A549 treated with Hydrocortisone at 1 μM for 4 hours (cell line): ENCODE results near the gene UGT2B17. TPM values are rescaled to one million over a fixed set of nuclear protein-coding genes. Genes with fewer than 3 reads are reported as not detected.

ENCODE experiments used
- total RNA-seq: library from RNA; stranded (reverse); fragments of 200-300 nt; extraction: Qiagen RNA extraction; gene quantifications from 5 replicates; pipeline ENCODE4 v1.2.3, GENCODE V29; 2022

UGT2B17 gene
- not detected in 5 replicates for total RNA-seq

DNA sequence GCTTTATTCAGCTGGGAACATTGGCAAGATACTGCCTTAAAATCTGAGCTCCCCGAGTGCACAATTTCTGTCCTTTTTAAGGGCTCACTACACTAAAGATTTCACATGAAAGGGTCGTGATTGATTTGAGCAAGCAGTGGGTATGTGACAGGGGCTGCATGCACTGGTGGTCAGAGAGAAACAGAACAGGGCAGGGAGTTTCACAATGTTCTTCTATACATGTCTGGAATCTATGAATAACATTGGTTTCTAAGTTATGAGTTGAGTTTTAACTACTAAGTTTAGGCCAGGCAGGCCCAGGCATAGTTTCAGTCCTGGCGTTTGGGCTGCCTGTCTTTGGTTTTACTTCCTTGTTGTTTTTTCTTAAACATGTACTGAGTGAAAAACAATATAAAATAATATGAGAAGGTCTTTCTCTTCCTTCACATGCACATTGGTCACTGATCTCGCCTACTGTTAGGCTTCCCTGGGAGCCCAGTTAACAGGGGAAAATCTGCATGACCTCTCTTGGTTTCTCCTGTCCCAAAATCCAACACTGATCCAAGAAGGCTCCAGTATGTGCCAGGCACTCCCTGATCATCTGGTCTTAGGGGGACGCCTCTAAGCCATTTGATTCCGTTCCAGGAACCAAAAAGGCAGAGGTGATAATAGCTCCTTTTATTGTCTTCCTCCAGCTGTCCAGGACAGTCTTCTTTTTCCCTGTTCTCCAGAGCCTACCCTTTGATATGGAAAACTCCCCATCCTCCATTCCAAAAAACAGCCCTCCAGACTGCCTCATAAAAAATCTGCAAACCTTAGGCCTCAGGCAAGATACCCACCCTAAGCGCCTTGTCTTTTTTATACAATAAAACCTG, at the start of gene UGT2B17:
Gene UGT2B17, minus strand, starts transcription at position 51 of the 854 bp plus-strand sequence. CDS start 7,838 bp downstream, outside the sequence.

Other genes with a start within 250 kb of the UGT2B17 start
- gene YTHDC1, start 226.2 kb downstream of the UGT2B17 start, total RNA-seq, result 30.4 to 44.0 TPM (median 32.9 TPM) in 5 replicates
- 0.09 TPM in 1 of 5 replicates, not detected in the others for gene TMPRSS11E, start 128.9 kb downstream of the UGT2B17 start, total RNA-seq
- gene UGT2B15, start 94.3 kb upstream of the UGT2B17 start, total RNA-seq, result 0.05 to 0.13 TPM (median 0.07 TPM) in 4 of 5 replicates, not detected in the other
- 0.06 TPM in 1 of 5 replicates, not detected in the others for gene UGT2B10, start 239.7 kb upstream of the UGT2B17 start, total RNA-seq